ENCODE measurements around the gene ARHGAP22.

GRCh38 chr10:48446785-48447184 is 158.1 kb downstream of the ARHGAP22 start:
- TF ChIP-seq CTCF (conservative IDR thresholded peaks at IDR 0.05; ENCODE audit: low read depth, low read length) (no peak), MXI1 (IDR thresholded peaks at IDR 0.05; ENCODE audit: borderline replicate concordance, low read depth, low read length) (no peak), FOS (IDR thresholded peaks at IDR 0.05; ENCODE audit: low read depth, low read length) (no peak), SMC3 (IDR thresholded peaks at IDR 0.05; ENCODE audit: low read depth, low read length) (no peak), POLR2A (IDR thresholded peaks at IDR 0.05; ENCODE audit: low read depth, low read length) (no peak), BHLHE40 (IDR thresholded peaks at IDR 0.05; ENCODE audit: low read depth, low read length) (no peak)

Measured in IMR-90 (cell line).